HEK293 (cell line): ENCODE results near the gene TPGS1.

Experiments
- CTCF ChIA-PET: fragments of 350-600 bp; formaldehyde crosslinking; extraction: SDS; loops from one replicate; lab custom pipeline; 2021; ENCODE audit warnings: antibody characterized with exemption; lab: Yijun Ruan, JAX
- POLR2A ChIA-PET: fragments of 300-600 bp; formaldehyde crosslinking; extraction: SDS; loops from one replicate; lab custom pipeline; 2020; ENCODE audit warnings: antibody characterized with exemption, inconsistent platforms; lab: Yijun Ruan, JAX
- H3K27ac ChIP-seq: fragments of 200-500 bp; sonication (Bioruptor generic); 2 replicates; pipeline ENCODE4 v1.5.1; 2014; ENCODE audit warnings: low read depth, low read length, control low read depth, inconsistent platforms; ENCODE audit errors: extremely low read depth
- H3K36me3 ChIP-seq, 2 experiments: fragments of 200-500 bp in 1 of 2; sonication (Bioruptor generic) in 1 of 2; 1 replicate in 1 of 2; 2 replicates in 1 of 2; pipeline ENCODE4 v1.5.1; 2014 to 2017; ENCODE audit warnings: inconsistent platforms in 2 of 2, low read length in 2 of 2; ENCODE audit not compliant: control insufficient read depth in 2 of 2, insufficient read depth in 1 of 2
- H3K4me1 ChIP-seq: fragments of 200-500 bp; sonication (Bioruptor generic); 2 replicates; pipeline ENCODE4 v1.5.1; 2014; ENCODE audit warnings: mild to moderate bottlenecking, low read length, inconsistent platforms; ENCODE audit not compliant: control insufficient read depth, insufficient read depth
- H3K4me3 ChIP-seq: 2 replicates; pipeline ENCODE4 v1.5.1; 2011; ENCODE audit warnings: low read depth, mild to moderate bottlenecking, control low read depth, low read length, moderate library complexity
- H3K9me3 ChIP-seq: fragments of 200-500 bp; sonication (Bioruptor generic); 2 replicates; pipeline ENCODE4 v1.5.1; 2014; ENCODE audit warnings: low read depth, low read length, inconsistent platforms; ENCODE audit not compliant: control insufficient read depth, insufficient read depth
- KLF16 ChIP-seq: fragments of 450-650 bp; formaldehyde crosslinking; IDR thresholded peaks from 2 replicates; pipeline ENCODE4 v1.5.1; 2017; ENCODE audit warnings: missing biosample characterization, missing genetic modification characterization
- PRDM2 ChIP-seq: fragments of 450-650 bp; formaldehyde crosslinking; IDR thresholded peaks from 2 replicates; pipeline ENCODE4 v1.5.1; 2016; ENCODE audit warnings: missing biosample characterization, missing genetic modification characterization, borderline replicate concordance
- ZBTB10 ChIP-seq: fragments of 450-650 bp; formaldehyde crosslinking; IDR thresholded peaks from 2 replicates; pipeline ENCODE4 v1.5.1; 2016; ENCODE audit warnings: missing biosample characterization, missing genetic modification characterization
- ZBTB11 ChIP-seq: fragments of 450-650 bp; formaldehyde crosslinking; conservative IDR thresholded peaks from 2 replicates; pipeline ENCODE4 v1.5.1; 2016; ENCODE audit warnings: low read depth, missing biosample characterization, missing genetic modification characterization
- ZBTB26 ChIP-seq: fragments of 450-650 bp; formaldehyde crosslinking; optimal IDR thresholded peaks from 2 replicates; pipeline ENCODE3; 2016; ENCODE audit warnings: missing biosample characterization, mild to moderate bottlenecking, missing genetic modification characterization
- ZFP37 ChIP-seq: fragments of 450-650 bp; formaldehyde crosslinking; IDR thresholded peaks from 2 replicates; pipeline ENCODE4 v1.5.1; 2016; ENCODE audit warnings: missing biosample characterization, missing genetic modification characterization
- ZNF112 ChIP-seq: fragments of 450-650 bp; formaldehyde crosslinking; IDR thresholded peaks from 2 replicates; pipeline ENCODE4 v1.5.0; 2017; ENCODE audit warnings: missing biosample characterization, missing genetic modification characterization
- ZNF138 ChIP-seq: fragments of 450-650 bp; formaldehyde crosslinking; IDR thresholded peaks from 2 replicates; pipeline ENCODE4 v1.5.1; 2016; ENCODE audit warnings: missing biosample characterization, missing genetic modification characterization, borderline replicate concordance
- ZNF140 ChIP-seq: fragments of 450-650 bp; formaldehyde crosslinking; IDR thresholded peaks from 2 replicates; pipeline ENCODE4 v1.5.1; 2016; ENCODE audit warnings: missing biosample characterization, missing genetic modification characterization
- ZNF184 ChIP-seq: fragments of 450-650 bp; IDR thresholded peaks from 2 replicates; pipeline ENCODE4 v1.5.1; 2018; ENCODE audit warnings: missing biosample characterization, mild to moderate bottlenecking, missing genetic modification characterization
- ZNF202 ChIP-seq: fragments of 450-650 bp; formaldehyde crosslinking; IDR thresholded peaks from 2 replicates; pipeline ENCODE4 v1.5.1; 2016; ENCODE audit warnings: missing biosample characterization, missing genetic modification characterization, borderline replicate concordance
- ZNF600 ChIP-seq: fragments of 450-650 bp; formaldehyde crosslinking; IDR thresholded peaks from 2 replicates; pipeline ENCODE4 v1.5.1; 2016; ENCODE audit warnings: missing biosample characterization, missing genetic modification characterization
- ZNF624 ChIP-seq: fragments of 450-650 bp; formaldehyde crosslinking; IDR thresholded peaks from 2 replicates; pipeline ENCODE4 v1.5.1; 2017; ENCODE audit warnings: missing biosample characterization, missing genetic modification characterization
- ZNF677 ChIP-seq: fragments of 450-650 bp; IDR thresholded peaks from 2 replicates; pipeline ENCODE4 v1.5.0; 2018; ENCODE audit warnings: missing biosample characterization, mild to moderate bottlenecking, missing genetic modification characterization, moderate library complexity
- ZNF747 ChIP-seq: fragments of 450-650 bp; formaldehyde crosslinking; IDR thresholded peaks from 2 replicates; pipeline ENCODE4 v1.5.1; 2016; ENCODE audit warnings: missing biosample characterization, missing genetic modification characterization
- ZNF843 ChIP-seq: fragments of 450-650 bp; formaldehyde crosslinking; IDR thresholded peaks from 2 replicates; pipeline ENCODE4 v1.5.1; 2016; ENCODE audit warnings: missing biosample characterization, missing genetic modification characterization
- ZXDB ChIP-seq: fragments of 450-650 bp; formaldehyde crosslinking; IDR thresholded peaks from 2 replicates; pipeline ENCODE4 v1.5.1; 2016; ENCODE audit warnings: missing biosample characterization, missing genetic modification characterization
- TF ChIP-seq, protein P1 (sequence below): fragments of 450-650 bp; formaldehyde crosslinking; IDR thresholded peaks from 2 replicates; pipeline ENCODE4 v1.5.1; 2016; ENCODE audit warnings: missing biosample characterization, missing genetic modification characterization

Gene TPGS1

GRCh38 chr19:497491-497868 lies 9.8 kb upstream of the TPGS1 start:
- H3K4me1 ChIP-seq = no peaks in the 10 kb centered on the region

More at GRCh38 chr19:497491-497868, 9.8 kb upstream of the TPGS1 start:
- Histone ChIP-seq H3K36me3 (no peaks in the 10 kb centered on the region), H3K27ac (no peak overlapping the region), H3K9me3 (no peaks in the 10 kb centered on the region), H3K4me3 (no peak overlapping the region)
- ChIA-PET POLR2A (interaction anchor here (0.6 kb wide), 1 partner anchor 168 kb away, joined by 3 read pairs; no protein-coding TSS in a partner anchor), CTCF (interaction anchor here (0.9 kb wide), 1 partner anchor 13 kb away, joined by 5 read pairs; no protein-coding TSS in a partner anchor)
- TF ChIP-seq ZBTB11 (tag by site-specific recombination) = no peak
- TF ChIP-seq PRDM2 (tag by site-specific recombination) = no peak
- no peak for TF ChIP-seq ZNF624 (tag by site-specific recombination)
- no peak for TF ChIP-seq ZBTB10
- TF ChIP-seq ZNF600 = no peak
- no peak for TF ChIP-seq ZFP37 (tag by site-specific recombination)
- TF ChIP-seq ZNF138 (tag by site-specific recombination) = no peak
- TF ChIP-seq, protein P1, sequence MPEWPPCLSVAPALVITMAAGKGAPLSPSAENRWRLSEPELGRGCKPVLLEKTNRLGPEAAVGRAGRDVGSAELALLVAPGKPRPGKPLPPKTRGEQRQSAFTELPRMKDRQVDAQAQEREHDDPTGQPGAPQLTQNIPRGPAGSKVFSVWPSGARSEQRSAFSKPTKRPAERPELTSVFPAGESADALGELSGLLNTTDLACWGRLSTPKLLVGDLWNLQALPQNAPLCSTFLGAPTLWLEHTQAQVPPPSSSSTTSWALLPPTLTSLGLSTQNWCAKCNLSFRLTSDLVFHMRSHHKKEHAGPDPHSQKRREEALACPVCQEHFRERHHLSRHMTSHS (tag by site-specific recombination) = no peak
- no peak for TF ChIP-seq ZNF747 (tag by site-specific recombination)
- TF ChIP-seq ZNF677 (tag by site-specific recombination) = no peak
- TF ChIP-seq ZNF202 (tag by site-specific recombination) = no peak
- no peak for TF ChIP-seq ZXDB
- no peak for TF ChIP-seq KLF16 (tag by site-specific recombination)
- TF ChIP-seq ZNF843 (tag by site-specific recombination) = no peak
- TF ChIP-seq ZNF184 (tag by site-specific recombination) = no peak
- TF ChIP-seq ZNF140 (tag by site-specific recombination) = no peak
- TF ChIP-seq ZNF112 (tag by site-specific recombination) = no peak
- no peak for TF ChIP-seq ZBTB26 (tag by site-specific recombination)
